ENCODE measurements around the gene EFNA4. TPM values are rescaled to one million over a fixed set of nuclear protein-coding genes. Genes with fewer than 3 reads are reported as not detected.

Gene EFNA4
- total RNA-seq, 1 experiment from 2014 or later = 11.8 TPM

- Histone ChIP-seq H3K56ac (ENCODE audit: insufficient read length, low read depth, low read length) (no peak overlapping the region), H4K20me1 (ENCODE audit: control insufficient read depth, insufficient read depth, insufficient read length) (peaks cover 2% of the 10 kb centered on the region), H3K9ac (ENCODE audit: extremely low read depth, insufficient read length, low read length) (no peak overlapping the region), H2BK5ac (ENCODE audit: insufficient read length, low read length) (no peak overlapping the region), H3K27me3 (ENCODE audit: insufficient read depth, low read length) (no peaks in the 10 kb centered on the region), H3K4me2 (ENCODE audit: insufficient read depth, insufficient read length, low read length) (no peak overlapping the region), H3T11ph (ENCODE audit: low read length) (no peak overlapping the region), H3K23me2 (ENCODE audit: insufficient read length, low read depth, low read length, poor library complexity, severe bottlenecking) (no peaks in the 10 kb centered on the region), H3K18ac (ENCODE audit: insufficient read length, low read depth, low read length) (no peak overlapping the region), H2BK120ac (ENCODE audit: low read depth, low read length, poor library complexity, severe bottlenecking) (no peak overlapping the region), H2BK20ac (ENCODE audit: low read depth, low read length, poor library complexity, severe bottlenecking) (no peak overlapping the region), H3K9me3 (ENCODE audit: control insufficient read depth, low read depth, low read length) (no peaks in the 10 kb centered on the region), H3K79me1 (ENCODE audit: insufficient read depth, low read depth, low read length, poor library complexity, severe bottlenecking) (no peaks in the 10 kb centered on the region), H3K27ac (ENCODE audit: insufficient read length, low read depth, low read length) (no peak overlapping the region), H4K8ac (replicated peaks; ENCODE audit: insufficient read length, low read depth, low read length) (no peak overlapping the region), H4K91ac (ENCODE audit: insufficient read length, low read depth, low read length) (no peak overlapping the region), H2AFZ (ENCODE audit: low read length) (no peak overlapping the region), H4K5ac (ENCODE audit: insufficient read length, low read depth, low read length) (no peak overlapping the region), H2BK15ac (ENCODE audit: low read depth, low read length) (no peak overlapping the region), H3K14ac (ENCODE audit: insufficient read depth, low read length) (no peak overlapping the region), H3K4me1 (ENCODE audit: insufficient read depth, low read length) (no peaks in the 10 kb centered on the region), H2AK5ac (ENCODE audit: insufficient read length, low read length) (no peak overlapping the region), H2BK12ac (ENCODE audit: insufficient read length, low read depth, low read length) (no peak overlapping the region), H3K79me2 (ENCODE audit: insufficient read depth, low read length) (no peaks in the 10 kb centered on the region), H3K23ac (ENCODE audit: insufficient read length, low read depth, low read length) (no peak overlapping the region), H3K4ac (ENCODE audit: low read depth, low read length) (no peak overlapping the region)
- Mint-ChIP-seq H3K36me3 (ENCODE audit: insufficient read depth in 1 of 3, low read depth in 3 of 3) (no peaks in the 10 kb centered on the region), H3K27ac (no peak overlapping the region), H3K4me1 (peaks cover 3 to 6% of the 10 kb centered on the region in 2 experiments; a peak in 2 of 4 replicates), H3K4me3 (no peak overlapping the region), H3K9me3 (no peaks in the 10 kb centered on the region), H3K27me3 (ENCODE audit: low read depth) (peaks cover 51% of the 10 kb centered on the region)
- DNase-seq = no peak
- no peak for TF ChIP-seq CTCF (conservative IDR thresholded peaks at IDR 0.05)
- no CpG with 5 or more reads among the region's 6 CpGs for WGBS (ENCODE audit: extremely low coverage, insufficient read length, low lambda C conversion rate)
Observed at GRCh38 chr1:155037851-155038441, 25.6 kb upstream of the EFNA4 start.

All from H9 (cell line).